Iris pigment epithelial cell (primary cell): ENCODE measurements around the gene KLHL26.
"Not testable (repeated sequence)": the region's sequence is repeated elsewhere in the genome, so short reads cannot be mapped to it uniquely, and the experiment has no call there.

ENCODE experiments used
- DNase-seq: peaks from one replicate; pipeline ENCODE4 v3.0.0-alpha.2; 2011; ENCODE audit warnings: low read depth

Gene KLHL26

DNA sequence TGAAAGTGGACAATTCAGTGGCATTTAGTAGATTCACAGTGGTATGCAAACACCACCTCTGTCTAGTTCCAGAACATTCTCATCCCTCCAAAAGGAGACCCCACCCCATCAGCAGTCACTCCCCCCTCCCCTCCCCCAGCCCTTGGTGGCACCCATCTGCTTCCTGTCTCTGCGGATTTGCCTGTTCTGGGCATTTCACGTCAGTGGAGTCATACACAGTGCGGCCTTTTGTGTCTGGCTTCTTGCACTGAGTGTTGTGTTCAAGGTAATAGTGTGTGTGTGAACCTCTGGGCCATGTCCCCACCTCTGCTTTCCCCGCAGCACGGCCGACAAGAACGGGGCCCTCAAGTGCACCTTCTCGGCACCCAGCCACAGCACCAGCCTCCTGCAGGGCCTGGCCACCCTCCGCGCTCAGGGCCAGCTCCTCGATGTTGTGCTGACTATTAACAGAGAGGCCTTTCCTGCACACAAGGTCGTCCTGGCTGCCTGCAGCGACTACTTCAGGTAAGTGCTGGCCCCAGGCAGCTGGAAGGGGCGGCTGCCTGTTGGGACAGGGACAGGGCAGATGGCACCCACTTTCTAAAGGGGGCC is 27.2 kb downstream of the KLHL26 start:
- no peak for DNase-seq

GRCh38 chr19:18665771-18666202 is 29.0 kb downstream of the KLHL26 start:
- no peak for DNase-seq

- no peak for DNase-seq
Measured at GRCh38 chr19:18666317-18666716, 29.5 kb downstream of the KLHL26 start.

DNA sequence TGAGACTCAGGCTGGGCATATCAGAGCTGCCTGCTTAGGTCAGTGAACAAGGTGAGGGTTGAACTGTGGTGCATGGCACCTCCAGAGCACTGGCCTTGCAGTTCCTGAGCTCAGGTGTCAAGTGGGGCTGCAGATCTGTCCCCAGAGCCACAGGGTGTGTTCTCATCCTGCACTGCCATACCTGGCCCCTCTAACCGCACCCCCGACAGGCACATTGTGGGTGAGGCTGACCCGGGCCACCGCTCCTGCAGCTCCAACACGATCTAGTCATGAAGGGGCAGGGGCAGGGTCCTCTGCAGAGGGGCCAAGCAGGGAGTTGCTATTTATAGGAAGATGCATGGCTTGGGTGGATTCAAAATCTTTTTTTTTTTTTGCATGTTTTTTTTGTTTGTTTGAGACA is 30.0 kb downstream of the KLHL26 start:
- no peak for DNase-seq

- DNase-seq = no peak
Measured at GRCh38 chr19:18667531-18668251, 30.9 kb downstream of the KLHL26 start.

- DNase-seq = no peak
Measured at GRCh38 chr19:18668252-18668631, 31.4 kb downstream of the KLHL26 start.

GRCh38 chr19:18668744-18669523 is 32.1 kb downstream of the KLHL26 start:
- no peak for DNase-seq

DNA sequence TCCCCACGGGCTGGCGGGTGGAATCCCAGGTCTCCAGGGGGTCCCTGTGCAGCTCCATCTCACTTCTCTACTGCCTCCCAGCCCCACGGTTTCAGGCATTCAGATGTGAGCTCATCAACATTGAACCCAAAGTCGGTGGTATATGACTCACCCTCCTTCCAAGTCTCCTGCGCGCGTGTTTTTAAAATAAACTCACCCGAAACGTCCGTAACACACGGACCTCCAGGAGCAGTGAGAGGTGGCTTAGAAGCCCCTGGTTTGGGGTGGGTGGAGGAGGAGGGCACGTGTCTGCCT is 32.6 kb downstream of the KLHL26 start:
- DNase-seq = peak; percentile 58

DNA sequence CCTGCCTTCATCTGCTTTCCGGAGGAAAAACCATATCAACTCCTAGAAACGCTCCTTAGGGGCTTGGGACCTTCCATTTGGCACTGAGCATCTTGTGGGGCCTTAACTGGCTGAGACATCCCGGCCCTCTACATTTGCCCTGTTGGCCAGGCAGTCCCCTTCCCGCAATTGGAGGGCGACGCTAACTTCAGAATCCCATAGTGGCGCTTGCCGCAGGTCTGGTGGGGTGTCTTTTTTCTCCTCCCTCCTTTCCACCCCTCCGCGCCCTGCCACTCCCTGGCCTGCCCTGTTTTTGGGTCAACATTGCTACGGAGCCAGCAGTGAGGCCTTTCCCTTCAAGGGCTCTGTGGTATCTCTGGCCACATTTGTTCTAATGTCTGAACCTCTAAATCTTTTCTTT is 33.1 kb downstream of the KLHL26 start:
- DNase-seq = no peak

GRCh38 chr19:18670312-18670711 is 33.5 kb downstream of the KLHL26 start:
- no peak for DNase-seq

DNA sequence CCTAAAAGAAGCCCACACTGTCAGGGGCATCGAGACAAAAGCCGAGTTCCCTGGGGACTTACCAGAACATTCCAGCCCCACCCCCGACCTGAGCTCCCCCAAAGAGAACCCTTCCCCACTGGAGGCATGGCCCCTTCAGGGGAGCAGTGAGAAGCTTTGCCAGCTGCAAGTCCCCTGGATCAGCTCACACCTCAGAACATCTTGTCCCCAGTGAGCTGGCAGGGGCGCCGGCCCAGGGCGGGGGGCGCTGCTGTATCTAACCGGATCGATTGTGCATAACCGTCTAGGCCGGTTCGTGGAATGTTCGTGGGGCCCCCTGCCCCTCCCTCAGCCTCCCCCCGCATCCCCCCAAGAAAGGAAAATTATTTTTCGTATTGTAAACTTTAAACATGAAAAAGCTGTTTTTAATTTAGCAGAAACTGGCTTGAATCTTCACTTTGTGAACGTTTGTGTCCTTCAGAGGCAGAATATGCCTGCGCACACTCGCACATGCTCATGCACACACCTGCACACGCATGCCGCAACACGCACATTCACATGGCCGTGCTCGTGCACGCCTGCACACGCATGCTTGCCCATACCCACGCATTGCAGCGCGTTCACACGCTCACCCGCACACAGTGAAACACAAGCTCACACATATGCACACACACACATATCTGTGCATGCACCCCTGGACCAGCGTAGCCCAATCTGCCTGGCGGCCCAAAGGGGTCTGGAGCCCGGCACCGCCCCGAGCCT is 34.6 kb downstream of the KLHL26 start:
- DNase-seq = no peak

DNA sequence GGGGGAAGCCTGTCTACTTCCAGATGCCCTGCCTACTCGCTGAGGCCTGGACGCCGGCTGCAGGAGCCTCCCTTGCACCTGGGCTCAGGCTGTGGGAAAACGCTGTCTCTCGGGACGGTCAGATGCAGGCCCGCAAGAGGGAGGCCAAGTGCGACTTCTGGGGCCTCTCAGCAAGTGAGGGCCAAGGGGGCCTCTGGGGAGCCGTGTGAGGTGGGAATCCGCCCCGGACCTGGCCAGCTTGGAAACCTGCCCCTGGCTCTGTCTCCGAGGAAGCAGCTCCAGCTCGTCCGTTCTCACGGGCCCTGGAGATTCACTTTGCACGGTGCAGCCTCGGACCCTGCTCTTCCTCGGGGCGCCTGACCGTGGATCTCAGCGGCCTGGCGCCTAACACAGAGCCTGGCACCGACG is 35.2 kb downstream of the KLHL26 start:
- no peak for DNase-seq

- DNase-seq = peak; percentile 35
Measured at GRCh38 chr19:18672606-18673337, 35.9 kb downstream of the KLHL26 start.

GRCh38 chr19:18674616-18675015 is 37.8 kb downstream of the KLHL26 start:
- DNase-seq = no peak

DNA sequence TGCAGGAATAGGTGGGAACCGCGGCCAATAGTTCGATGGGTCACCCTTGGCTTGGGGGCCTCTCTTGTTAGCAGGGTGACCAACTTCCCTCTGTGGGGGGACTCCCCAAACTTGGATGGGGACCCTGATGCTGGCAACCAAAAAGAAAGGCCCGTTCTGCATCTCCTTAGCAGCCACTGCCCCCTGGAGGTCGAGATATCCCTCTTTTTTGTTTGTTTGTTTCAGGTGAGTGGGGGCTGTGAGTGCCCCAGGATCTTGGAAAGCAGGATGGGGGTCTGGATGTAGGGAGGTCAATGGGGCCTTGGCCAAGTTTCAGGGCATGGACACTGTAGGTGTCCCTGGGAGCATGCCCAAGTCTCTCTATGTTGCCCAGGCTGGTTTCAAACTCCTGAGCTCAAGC is 39.0 kb downstream of the KLHL26 start:
- no peak for DNase-seq

- no peak for DNase-seq
Measured at GRCh38 chr19:18676692-18677091, 39.9 kb downstream of the KLHL26 start.

DNA sequence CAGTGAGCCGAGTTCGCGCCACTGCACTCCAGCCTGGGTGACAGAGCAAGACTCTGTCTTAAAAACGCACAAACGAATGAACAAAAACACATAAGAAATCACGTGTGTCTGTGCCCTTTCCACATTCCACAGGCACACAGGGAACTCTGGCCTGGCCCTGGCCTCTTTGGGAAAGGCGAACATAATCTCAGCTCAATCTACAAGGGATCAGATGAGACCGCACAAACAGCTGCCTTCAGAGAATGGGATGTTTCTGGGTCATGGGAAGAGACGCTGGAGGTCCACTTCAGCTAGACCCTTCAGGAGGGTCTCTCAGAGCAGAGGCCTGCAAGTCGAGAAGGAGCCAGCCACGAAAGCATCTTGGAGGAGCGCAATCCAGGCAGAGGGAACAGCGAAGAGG is 40.3 kb downstream of the KLHL26 start:
- DNase-seq = no peak

- not testable (repeated sequence) for DNase-seq
Measured at GRCh38 chr19:18680148-18680547, 43.3 kb downstream of the KLHL26 start.

- DNase-seq = no peak
Measured at GRCh38 chr19:18682807-18683108, 45.9 kb downstream of the KLHL26 start.

- DNase-seq = peak; percentile 79
Measured at GRCh38 chr19:18683109-18683957, 46.5 kb downstream of the KLHL26 start, which contains the start of gene CRTC1. CRTC1 (plus strand) TSS chr19:18683680; CDS start chr19:18683703, 23 bp downstream.
